Pulmonary artery endothelial cell (primary cell): Measurements from ENCODE around the gene ADSL. TPM values are rescaled to one million over a fixed set of nuclear protein-coding genes. Genes with fewer than 3 reads are reported as not detected.
A peak's percentile ranks its signal among the peaks of the same experiment; 100 is the strongest.

ENCODE experiments used
- DNase-seq: peaks from one replicate; pipeline ENCODE4 v3.0.0-alpha.2; 2011; ENCODE audit warnings: low read depth, low spot score
- total RNA-seq: library from RNA; depleted of rRNA; stranded (reverse); fragments of >200 nt; gene quantifications from 2 replicates; pipeline ENCODE4 v1.2.3, GENCODE V29; 2014

The ADSL gene
- total RNA-seq, 1 donor from 2014 or later: 172 TPM

DNA sequence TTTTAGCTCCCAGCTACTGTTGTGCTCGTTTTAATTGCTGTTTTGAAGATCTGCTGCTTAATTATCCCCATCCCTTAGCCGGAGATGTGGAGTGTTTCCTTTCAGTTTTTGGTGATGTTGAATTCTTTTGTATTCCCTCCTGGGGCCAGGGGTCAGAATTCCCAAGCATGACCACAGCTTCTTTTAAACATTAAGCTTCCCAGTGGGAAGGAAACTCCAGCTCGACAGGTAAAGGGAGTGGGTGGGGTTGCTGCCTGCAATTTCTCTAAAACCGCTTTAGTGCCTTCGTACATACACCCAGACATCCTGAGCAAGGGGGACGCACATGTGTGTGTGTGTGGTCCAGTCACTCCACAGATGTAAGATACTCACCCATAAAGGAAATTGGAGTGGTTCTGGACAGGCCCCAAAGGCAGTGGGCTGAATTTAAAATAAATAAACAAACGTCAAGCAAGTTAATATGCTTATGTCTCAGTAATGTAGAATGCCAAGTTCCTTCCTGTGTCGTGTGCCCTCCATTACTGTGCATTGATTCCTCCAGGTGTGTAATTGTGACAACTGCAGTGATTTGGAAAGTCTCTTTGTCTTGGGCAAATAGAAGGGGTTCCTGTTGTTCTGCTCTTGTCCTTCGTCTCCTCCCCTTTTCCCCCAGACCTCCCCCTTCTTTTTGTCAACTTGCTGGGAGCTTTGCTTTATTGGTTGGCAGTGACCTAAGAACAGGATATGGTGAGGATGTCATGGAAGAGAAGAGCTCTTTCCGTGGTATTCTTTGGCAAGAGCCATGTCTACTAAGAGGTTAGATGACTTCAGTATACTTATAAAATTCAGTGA is 19.2 kb upstream of the ADSL start:
- peak; percentile 35 for DNase-seq

- DNase-seq: no peak
Measured at GRCh38 chr22:40328546-40329456, 17.5 kb upstream of the ADSL start.

GRCh38 chr22:40329466-40329865 is 16.8 kb upstream of the ADSL start:
- DNase-seq: no peak

- DNase-seq: no peak
Measured at GRCh38 chr22:40330086-40330485, 16.2 kb upstream of the ADSL start.

- no peak for DNase-seq
Measured at GRCh38 chr22:40330615-40331014, 15.7 kb upstream of the ADSL start.

DNA sequence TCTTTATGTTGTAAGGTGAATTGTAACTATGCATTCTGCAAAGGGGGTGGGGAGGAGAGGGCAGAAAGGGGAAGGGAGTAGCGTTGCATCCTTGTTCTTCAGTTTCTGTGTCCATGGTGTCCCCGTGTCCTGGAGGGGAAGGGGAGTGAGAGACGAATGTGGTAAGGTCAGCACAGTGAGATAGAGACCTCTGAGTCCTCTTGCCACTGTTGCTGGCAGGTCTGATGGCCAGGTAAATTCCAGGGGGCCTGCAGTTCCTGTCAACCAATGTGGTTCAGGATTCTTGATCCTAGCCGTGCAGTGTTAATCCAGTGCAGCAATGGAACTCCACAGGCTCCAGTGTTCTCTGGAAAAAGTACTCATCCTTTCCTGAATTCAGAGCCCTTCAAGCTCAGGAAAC is 14.6 kb upstream of the ADSL start:
- no peak for DNase-seq

DNA sequence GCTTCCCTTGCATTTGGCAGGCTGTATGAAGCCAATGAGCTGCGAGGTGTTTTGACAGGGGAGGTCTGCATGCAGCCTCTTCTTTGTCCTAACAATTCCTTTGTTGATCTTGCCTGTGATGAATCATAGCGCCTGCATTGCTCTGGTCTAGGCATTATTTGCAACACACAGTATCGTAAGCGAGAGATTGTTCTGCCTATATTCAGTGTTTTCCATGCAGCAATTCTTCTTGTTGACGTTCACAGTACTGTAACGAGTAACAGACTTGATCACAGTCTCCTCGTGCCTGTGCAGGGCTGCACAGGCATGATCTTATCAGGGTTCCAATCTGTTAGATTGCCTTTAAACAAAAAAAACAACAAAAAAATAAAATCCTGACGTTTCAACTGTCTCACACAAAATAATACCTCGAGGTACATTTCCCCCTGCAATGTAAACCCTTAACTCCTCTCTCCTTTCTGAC is 13.9 kb upstream of the ADSL start:
- no peak for DNase-seq

- no peak for DNase-seq
Measured at GRCh38 chr22:40334060-40334459, 12.2 kb upstream of the ADSL start.

- no peak for DNase-seq
Measured at GRCh38 chr22:40334899-40335298, 11.4 kb upstream of the ADSL start.

- DNase-seq: no peak
Measured at GRCh38 chr22:40335358-40335757, 10.9 kb upstream of the ADSL start.

GRCh38 chr22:40340044-40340443 is 6.3 kb upstream of the ADSL start:
- DNase-seq: no peak

GRCh38 chr22:40341604-40342003 is 4.7 kb upstream of the ADSL start:
- DNase-seq: no peak

- no peak for DNase-seq
Measured at GRCh38 chr22:40342521-40342920, 3.8 kb upstream of the ADSL start.

DNA sequence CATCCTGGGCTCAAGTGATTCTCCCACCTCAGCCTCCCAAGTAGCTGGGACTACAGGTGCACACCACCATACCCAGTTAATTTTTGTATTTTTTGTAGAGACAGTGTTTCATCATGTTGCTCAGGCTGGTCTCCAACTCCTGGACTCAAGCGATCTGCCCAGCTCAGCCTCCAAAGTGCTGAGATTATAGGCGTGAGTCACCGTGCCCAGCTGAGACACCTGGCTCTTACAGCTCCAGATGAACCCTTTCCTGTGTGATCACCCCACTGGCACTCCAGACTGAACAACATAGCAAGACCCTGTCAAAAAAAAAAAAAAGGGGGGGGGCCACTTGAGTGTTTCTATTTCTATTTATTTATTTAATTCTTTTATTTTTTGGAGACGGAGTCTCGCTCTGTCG is 1.0 kb upstream of the ADSL start:
- DNase-seq: no peak

- no peak for DNase-seq
Measured at GRCh38 chr22:40345815-40346184, 500 bp upstream of the ADSL start.

DNA sequence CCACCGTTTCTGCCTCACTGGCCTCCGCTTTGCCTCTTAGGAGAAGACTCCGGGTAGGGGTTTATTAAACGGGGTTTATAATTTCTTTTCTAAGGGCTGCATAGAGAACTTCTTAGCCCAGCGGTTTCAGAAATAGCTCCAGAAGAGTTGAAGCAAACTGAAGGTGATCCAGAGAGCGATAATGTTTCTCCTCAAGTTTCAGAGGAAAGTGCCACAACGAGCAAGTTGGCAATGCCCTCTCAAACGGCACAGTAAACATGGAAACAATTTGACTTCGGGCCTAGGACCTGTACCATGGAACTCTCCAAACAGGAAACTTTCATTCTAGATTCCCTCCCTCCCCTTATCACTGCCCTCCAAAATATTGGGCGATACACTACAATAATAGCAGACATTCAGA is 1.0 kb downstream of the ADSL start:
- no peak for DNase-seq

GRCh38 chr22:40348025-40348658 is 1.8 kb downstream of the ADSL start:
- DNase-seq: no peak

GRCh38 chr22:40352763-40353162 is 6.5 kb downstream of the ADSL start:
- no peak for DNase-seq

DNA sequence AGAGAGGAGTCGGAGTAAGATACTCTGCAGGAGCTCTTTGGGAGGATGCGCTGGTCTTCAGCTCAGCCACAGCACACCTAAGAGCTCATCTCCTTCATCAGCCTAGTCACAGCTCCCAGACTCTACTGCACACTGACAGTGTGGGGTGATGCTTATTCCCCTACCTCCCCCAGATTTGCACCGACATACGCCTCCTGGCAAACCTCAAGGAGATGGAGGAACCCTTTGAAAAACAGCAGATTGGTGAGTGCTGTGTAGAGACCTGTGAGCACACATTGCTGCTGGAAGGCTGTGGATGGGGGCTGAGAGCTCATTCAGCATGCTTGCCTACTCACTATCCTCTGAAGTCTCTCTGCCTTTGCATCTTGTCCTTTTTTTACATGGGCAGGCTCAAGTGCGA is 14.8 kb downstream of the ADSL start:
- no peak for DNase-seq

- DNase-seq: no peak
Measured at GRCh38 chr22:40363059-40363458, 16.8 kb downstream of the ADSL start.

DNA sequence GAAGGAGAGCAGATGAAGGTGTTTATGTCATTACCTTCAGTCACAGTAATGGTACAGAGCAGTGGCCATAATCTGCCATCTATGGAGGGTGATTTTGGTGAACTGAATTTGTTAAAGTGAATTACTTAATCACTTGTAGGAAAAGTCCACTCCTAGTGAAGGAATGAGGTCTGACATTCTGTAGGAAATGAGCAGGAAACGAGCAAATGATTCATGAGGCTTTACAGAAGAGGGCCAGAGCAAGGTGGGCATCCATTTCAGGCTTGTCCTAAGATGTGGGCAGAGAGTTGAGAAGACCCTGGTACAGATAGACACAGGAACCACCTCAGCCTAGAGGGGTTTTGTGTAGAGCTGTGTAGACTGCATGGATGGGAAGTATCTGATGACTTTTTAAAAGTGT is 18.1 kb downstream of the ADSL start:
- DNase-seq: no peak

DNA sequence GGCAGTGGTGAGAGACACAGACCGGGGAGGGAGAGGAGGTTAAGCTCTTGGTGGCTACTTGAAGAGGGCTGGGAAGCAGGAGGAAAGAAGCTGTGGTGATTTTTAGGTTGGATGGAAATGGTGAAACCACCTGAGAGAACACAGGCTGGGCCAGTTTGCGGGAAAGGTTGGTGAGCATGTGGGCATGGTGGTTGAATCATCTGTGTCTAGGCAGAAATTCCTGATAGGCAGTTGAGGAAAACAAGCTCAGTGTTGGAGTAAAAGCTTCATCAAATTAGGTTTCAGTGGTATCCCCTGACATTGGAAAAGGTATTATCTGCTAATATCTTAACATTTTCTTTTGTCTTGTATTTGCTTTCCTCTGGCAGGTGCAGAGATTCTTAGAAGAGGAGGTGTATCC is 19.8 kb downstream of the ADSL start:
- DNase-seq: no peak
